HUES48 (cell line): ENCODE data around the gene SC5D.
A peak's percentile ranks its signal among the peaks of the same experiment; 100 is the strongest.

Source experiments
- H3K27ac ChIP-seq: one replicate; pipeline ENCODE4 v1.7.0; 2013; ENCODE audit warnings: low read depth, low read length, inconsistent platforms
- H3K27me3 ChIP-seq: 2 replicates; pipeline ENCODE4 v1.6.1; 2013; ENCODE audit warnings: mild to moderate bottlenecking, low read length; ENCODE audit not compliant: control insufficient read depth, insufficient read depth
- H3K36me3 ChIP-seq: 2 replicates; pipeline ENCODE4 v1.6.1; 2013; ENCODE audit warnings: low read length; ENCODE audit not compliant: control insufficient read depth, insufficient read depth
- H3K4me1 ChIP-seq: 2 replicates; pipeline ENCODE4 v1.6.1; 2013; ENCODE audit warnings: mild to moderate bottlenecking, low read length; ENCODE audit not compliant: control insufficient read depth, insufficient read depth
- H3K4me3 ChIP-seq: 2 replicates; pipeline ENCODE4 v1.5.1; 2013; ENCODE audit warnings: mild to moderate bottlenecking, low read depth, low read length
- H3K9ac ChIP-seq: 2 replicates; pipeline ENCODE4 v1.6.1; 2013; ENCODE audit warnings: mild to moderate bottlenecking, low read depth, low read length, moderate library complexity
- H3K9me3 ChIP-seq: 2 replicates; pipeline ENCODE4 v1.6.1; 2013; ENCODE audit warnings: low read length; ENCODE audit not compliant: control insufficient read depth, insufficient read depth

The SC5D gene

GRCh38 chr11:121292495-121293287 lies at the start of gene SC5D:
SC5D (plus strand) TSS chr11:121292771; CDS start chr11:121303376, 10,605 bp downstream.
- Histone ChIP-seq H3K9me3 (no peaks in the 10 kb centered on the region), H3K36me3 (peaks cover 5% of the 10 kb centered on the region; the same call in 1 of the 2 replicates), H3K27ac (peak within 1 kb of the TSS; percentile 86), H3K4me3 (peak within 1 kb of the TSS; percentile 79), H3K4me1 (peaks cover 39% of the 10 kb centered on the region), H3K9ac (peak within 1 kb of the TSS; percentile 72), H3K27me3 (no peaks in the 10 kb centered on the region)

- Histone ChIP-seq H3K27me3 (no peaks in the 10 kb centered on the region), H3K27ac (no peak overlapping the region), H3K4me3 (no peak overlapping the region), H3K4me1 (peaks cover 14% of the 10 kb centered on the region), H3K9ac (no peak overlapping the region), H3K9me3 (no peaks in the 10 kb centered on the region), H3K36me3 (no peaks in the 10 kb centered on the region)
These were observed 47.7 kb upstream of the SC5D start for GRCh38 chr11:121244884-121245283.

GRCh38 chr11:121246021-121246768 lies 46.4 kb upstream of the SC5D start:
- Histone ChIP-seq H3K9ac (no peak overlapping the region), H3K4me1 (peaks cover 24% of the 10 kb centered on the region), H3K9me3 (no peaks in the 10 kb centered on the region), H3K36me3 (no peaks in the 10 kb centered on the region), H3K27me3 (0 out of 2 replicates have a peak, but pooled peaks cover 3% of the 10 kb centered on the region), H3K4me3 (no peak overlapping the region), H3K27ac (peak overlapping the region; percentile 59)

GRCh38 chr11:121246769-121247035 lies 45.9 kb upstream of the SC5D start:
- Histone ChIP-seq H3K9ac (no peak overlapping the region), H3K27me3 (0 out of 2 replicates have a peak, but pooled peaks cover 3% of the 10 kb centered on the region), H3K4me3 (no peak overlapping the region), H3K9me3 (no peaks in the 10 kb centered on the region), H3K4me1 (peaks cover 23% of the 10 kb centered on the region), H3K27ac (peak overlapping the region; percentile 59), H3K36me3 (no peaks in the 10 kb centered on the region)

GRCh38 chr11:121248496-121248895 lies 44.1 kb upstream of the SC5D start:
- Histone ChIP-seq H3K4me3 (no peak overlapping the region), H3K9ac (no peak overlapping the region), H3K9me3 (no peaks in the 10 kb centered on the region), H3K27me3 (0 out of 2 replicates have a peak, but pooled peaks cover 3% of the 10 kb centered on the region), H3K27ac (no peak overlapping the region), H3K4me1 (peaks cover 15% of the 10 kb centered on the region), H3K36me3 (no peaks in the 10 kb centered on the region)

- Histone ChIP-seq H3K27ac (peak overlapping the region; percentile 12), H3K9me3 (peaks cover under 1% of the 10 kb centered on the region; the same call in 1 of the 2 replicates), H3K4me3 (no peak overlapping the region), H3K4me1 (peaks cover 15% of the 10 kb centered on the region), H3K36me3 (no peaks in the 10 kb centered on the region), H3K27me3 (0 out of 2 replicates have a peak, but pooled peaks cover 3% of the 10 kb centered on the region), H3K9ac (no peak overlapping the region)
These were observed 43.4 kb upstream of the SC5D start for GRCh38 chr11:121249039-121249663.

GRCh38 chr11:121250843-121251242 lies 41.7 kb upstream of the SC5D start:
- peaks cover 7% of the 10 kb centered on the region for H3K9me3 ChIP-seq
- no peak overlapping the region for H3K9ac ChIP-seq
- H3K27ac ChIP-seq, result no peak overlapping the region
- peaks cover 20% of the 10 kb centered on the region for H3K4me1 ChIP-seq
- H3K27me3 ChIP-seq, result 0 out of 2 replicates have a peak, but pooled peaks cover 3% of the 10 kb centered on the region
- H3K36me3 ChIP-seq, result no peaks in the 10 kb centered on the region
- no peak overlapping the region for H3K4me3 ChIP-seq

GRCh38 chr11:121253951-121254350 lies 38.6 kb upstream of the SC5D start:
- peaks cover 30% of the 10 kb centered on the region for H3K4me1 ChIP-seq
- H3K9me3 ChIP-seq, result peaks cover 7% of the 10 kb centered on the region
- H3K27me3 ChIP-seq, result 0 out of 2 replicates have a peak, but pooled peaks cover 3% of the 10 kb centered on the region
- H3K4me3 ChIP-seq, result no peak overlapping the region
- H3K27ac ChIP-seq, result no peak overlapping the region
- no peak overlapping the region for H3K9ac ChIP-seq
- no peaks in the 10 kb centered on the region for H3K36me3 ChIP-seq

- Histone ChIP-seq H3K36me3 (no peaks in the 10 kb centered on the region), H3K9me3 (peaks cover 7% of the 10 kb centered on the region), H3K9ac (no peak overlapping the region), H3K27ac (no peak overlapping the region), H3K4me3 (no peak overlapping the region), H3K4me1 (peaks cover 25% of the 10 kb centered on the region), H3K27me3 (0 out of 2 replicates have a peak, but pooled peaks cover 3% of the 10 kb centered on the region)
These were observed 37.8 kb upstream of the SC5D start for GRCh38 chr11:121254756-121255155.

- Histone ChIP-seq H3K4me1 (peaks cover 20% of the 10 kb centered on the region), H3K27ac (no peak overlapping the region), H3K4me3 (0 out of 2 replicates have a peak overlapping the region, but pooled peaks have one; percentile 29), H3K9ac (no peak overlapping the region), H3K36me3 (no peaks in the 10 kb centered on the region), H3K9me3 (peaks cover 7% of the 10 kb centered on the region), H3K27me3 (0 out of 2 replicates have a peak, but pooled peaks cover 3% of the 10 kb centered on the region)
These were observed 37.0 kb upstream of the SC5D start for GRCh38 chr11:121255473-121256125.
